MM.1S (cell line): ENCODE results near the gene GZF1.

Source experiments
- EZH2phosphoT487 ChIP-seq: fragments of 300-600 bp; sonication (generic); IDR thresholded peaks from 2 replicates; pipeline ENCODE4 v1.6.1; 2018; ENCODE audit warnings: antibody characterized with exemption, low read length
- TF ChIP-seq, protein P1 (sequence below): fragments of 300-600 bp; sonication (generic); IDR thresholded peaks from 2 replicates; pipeline ENCODE4 v1.5.1; 2016; ENCODE audit warnings: antibody characterized with exemption, low read length, mixed read lengths

DNA sequence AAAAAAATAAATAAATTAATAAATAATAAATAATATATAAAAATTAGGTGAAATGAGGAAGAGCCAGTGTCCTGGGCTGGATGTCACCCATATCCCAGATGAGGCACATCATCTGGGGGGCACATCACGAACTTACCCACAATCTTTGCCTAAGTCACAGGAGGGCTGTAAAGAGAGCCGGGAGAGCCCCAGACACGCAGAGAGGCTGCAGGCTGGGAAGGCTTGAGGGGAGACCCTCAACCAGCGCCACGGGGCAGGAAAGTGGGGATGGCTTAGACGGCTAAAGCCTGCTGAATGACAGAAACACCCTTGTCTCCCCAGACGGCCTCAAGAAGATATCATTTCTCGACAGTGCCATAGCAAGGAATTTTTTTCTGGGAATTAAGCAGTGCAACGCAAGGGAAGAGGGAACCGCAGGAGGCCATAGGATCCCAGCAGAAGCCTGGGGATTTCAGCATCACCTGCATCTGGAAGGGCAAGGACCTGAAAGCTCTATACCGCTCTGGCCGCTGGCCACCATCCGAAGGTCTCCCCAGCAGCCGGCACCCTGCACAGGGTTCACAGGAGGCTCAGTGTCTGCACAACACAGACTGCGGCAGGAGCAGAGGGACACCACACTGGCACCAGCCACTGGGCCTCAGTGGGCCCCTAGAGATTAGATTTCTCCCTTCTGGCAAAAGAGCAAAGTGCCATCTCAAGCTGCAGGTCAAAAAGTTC lies 34.2 kb upstream of the GZF1 start:
- TF ChIP-seq, protein P1, sequence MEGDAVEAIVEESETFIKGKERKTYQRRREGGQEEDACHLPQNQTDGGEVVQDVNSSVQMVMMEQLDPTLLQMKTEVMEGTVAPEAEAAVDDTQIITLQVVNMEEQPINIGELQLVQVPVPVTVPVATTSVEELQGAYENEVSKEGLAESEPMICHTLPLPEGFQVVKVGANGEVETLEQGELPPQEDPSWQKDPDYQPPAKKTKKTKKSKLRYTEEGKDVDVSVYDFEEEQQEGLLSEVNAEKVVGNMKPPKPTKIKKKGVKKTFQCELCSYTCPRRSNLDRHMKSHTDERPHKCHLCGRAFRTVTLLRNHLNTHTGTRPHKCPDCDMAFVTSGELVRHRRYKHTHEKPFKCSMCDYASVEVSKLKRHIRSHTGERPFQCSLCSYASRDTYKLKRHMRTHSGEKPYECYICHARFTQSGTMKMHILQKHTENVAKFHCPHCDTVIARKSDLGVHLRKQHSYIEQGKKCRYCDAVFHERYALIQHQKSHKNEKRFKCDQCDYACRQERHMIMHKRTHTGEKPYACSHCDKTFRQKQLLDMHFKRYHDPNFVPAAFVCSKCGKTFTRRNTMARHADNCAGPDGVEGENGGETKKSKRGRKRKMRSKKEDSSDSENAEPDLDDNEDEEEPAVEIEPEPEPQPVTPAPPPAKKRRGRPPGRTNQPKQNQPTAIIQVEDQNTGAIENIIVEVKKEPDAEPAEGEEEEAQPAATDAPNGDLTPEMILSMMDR: no peak
- TF ChIP-seq EZH2phosphoT487: no peak
